Mesenchymal stem cell (in vitro differentiated cells and primary cell): ENCODE data around the gene FAM227B.

Source experiments
- DNase-seq: peaks from one replicate; pipeline ENCODE4 v3.0.0-alpha.2; 2013
- H2AFZ ChIP-seq: one replicate; pipeline ENCODE4 v1.6.1; 2013; ENCODE audit warnings: low read depth, mild to moderate bottlenecking, control low read depth, inconsistent platforms, low read length, moderate library complexity
- H2AK5ac ChIP-seq: 2 replicates; pipeline ENCODE4 v1.6.1; 2013; ENCODE audit warnings: low read length, moderate library complexity, mild to moderate bottlenecking, inconsistent platforms; ENCODE audit not compliant: severe bottlenecking
- H2BK120ac ChIP-seq: one replicate; pipeline ENCODE4 v1.6.1; 2013; ENCODE audit warnings: low read depth, mild to moderate bottlenecking, inconsistent platforms, low read length, moderate library complexity
- H2BK12ac ChIP-seq, 2 experiments: one replicate each; pipeline ENCODE4 v1.6.1; 2013; ENCODE audit warnings: inconsistent platforms in 2 of 2, low read length in 2 of 2, mild to moderate bottlenecking in 2 of 2, moderate library complexity in 2 of 2, control low read depth in 1 of 2
- H2BK15ac ChIP-seq: one replicate; pipeline ENCODE4 v1.6.1; 2013; ENCODE audit warnings: mild to moderate bottlenecking, low read depth, inconsistent platforms; ENCODE audit not compliant: poor library complexity, severe bottlenecking
- H2BK5ac ChIP-seq: 2 replicates; pipeline ENCODE4 v1.6.1; 2013; ENCODE audit warnings: low read depth, mild to moderate bottlenecking, low read length, control low read depth, inconsistent platforms; ENCODE audit not compliant: poor library complexity, severe bottlenecking
- H3K14ac ChIP-seq, 2 experiments: one replicate each; pipeline ENCODE4 v1.6.1; 2013; ENCODE audit warnings: inconsistent platforms in 2 of 2, low read length in 2 of 2, control low read depth in 1 of 2, mild to moderate bottlenecking in 1 of 2, moderate library complexity in 1 of 2
- H3K18ac ChIP-seq, 2 experiments: one replicate each; pipeline ENCODE4 v1.6.1; 2013; ENCODE audit warnings: inconsistent platforms in 2 of 2, low read length in 2 of 2, control low read depth in 1 of 2, low read depth in 1 of 2, mild to moderate bottlenecking in 1 of 2
- H3K23ac ChIP-seq, 2 experiments: one replicate each; pipeline ENCODE4 v1.6.1; 2013; ENCODE audit warnings: inconsistent platforms in 2 of 2, low read length in 2 of 2, mild to moderate bottlenecking in 2 of 2, moderate library complexity in 2 of 2, control low read depth in 1 of 2
- H3K27ac ChIP-seq: 2 replicates; pipeline ENCODE4 v1.5.1; 2013; ENCODE audit warnings: mild to moderate bottlenecking, moderate library complexity, low read length, control low read depth, inconsistent platforms; ENCODE audit not compliant: poor library complexity, severe bottlenecking
- H3K27me3 ChIP-seq, 2 experiments: 2 replicates each; pipeline versions ENCODE4 v1.6.1 to v1.7.0; 2013; ENCODE audit warnings: low read length in 2 of 2, mild to moderate bottlenecking in 2 of 2, moderate library complexity in 2 of 2, control low read depth in 1 of 2, inconsistent platforms in 1 of 2; ENCODE audit not compliant: control insufficient read depth in 1 of 2, insufficient read depth in 1 of 2
- H3K36me3 ChIP-seq, 2 experiments: 2 replicates each; pipeline versions ENCODE4 v1.6.1 to v1.7.0; 2013; ENCODE audit warnings: low read length in 2 of 2, control low read depth in 1 of 2, inconsistent platforms in 1 of 2, low read depth in 1 of 2, mild to moderate bottlenecking in 1 of 2; ENCODE audit not compliant: insufficient read depth in 2 of 2, control insufficient read depth in 1 of 2
- H3K4ac ChIP-seq, 2 experiments: one replicate each; pipeline ENCODE4 v1.6.1; 2013; ENCODE audit warnings: inconsistent platforms in 2 of 2, low read length in 2 of 2, mild to moderate bottlenecking in 2 of 2, moderate library complexity in 2 of 2, control low read depth in 1 of 2, low read depth in 1 of 2
- H3K4me1 ChIP-seq: 2 replicates; pipeline ENCODE4 v1.6.1; 2013; ENCODE audit warnings: low read depth, low read length, control low read depth; ENCODE audit not compliant: control insufficient read depth, insufficient read depth
- H3K4me2 ChIP-seq: 2 replicates; pipeline ENCODE4 v1.6.1; 2013; ENCODE audit warnings: low read length, mild to moderate bottlenecking, inconsistent platforms; ENCODE audit not compliant: poor library complexity, severe bottlenecking
- H3K4me3 ChIP-seq, 2 experiments: 2 replicates each; pipeline versions ENCODE4 v1.5.1 to v1.7.0; 2013; ENCODE audit warnings: low read length in 2 of 2, mild to moderate bottlenecking in 2 of 2, control low read depth in 1 of 2, low read depth in 1 of 2; ENCODE audit not compliant: insufficient read depth in 1 of 2
- H3K79me1 ChIP-seq: replicated peaks from 2 replicates; pipeline ENCODE4 v1.6.1; 2013; ENCODE audit warnings: mild to moderate bottlenecking, control low read depth, low read length, inconsistent platforms; ENCODE audit not compliant: poor library complexity, severe bottlenecking
- H3K9ac ChIP-seq: 2 replicates; pipeline ENCODE4 v1.7.0; 2013; ENCODE audit warnings: mild to moderate bottlenecking, low read length, moderate library complexity
- H3K9me3 ChIP-seq: 2 replicates; pipeline ENCODE4 v1.7.0; 2013; ENCODE audit warnings: mild to moderate bottlenecking, low read length; ENCODE audit not compliant: control insufficient read depth
- H4K8ac ChIP-seq: one replicate; pipeline ENCODE4 v1.6.1; 2013; ENCODE audit warnings: inconsistent platforms, mild to moderate bottlenecking, low read length, moderate library complexity
- H4K91ac ChIP-seq: one replicate; pipeline ENCODE4 v1.6.1; 2013; ENCODE audit warnings: mild to moderate bottlenecking, low read length, inconsistent platforms
- WGBS: methylation state at CpG from one replicate; pipeline ENCODE4 v1.1.7; 2013; ENCODE audit warnings: mixed read lengths; 5-methylcytosine and 5-hydroxymethylcytosine counted together

FAM227B gene

DNA sequence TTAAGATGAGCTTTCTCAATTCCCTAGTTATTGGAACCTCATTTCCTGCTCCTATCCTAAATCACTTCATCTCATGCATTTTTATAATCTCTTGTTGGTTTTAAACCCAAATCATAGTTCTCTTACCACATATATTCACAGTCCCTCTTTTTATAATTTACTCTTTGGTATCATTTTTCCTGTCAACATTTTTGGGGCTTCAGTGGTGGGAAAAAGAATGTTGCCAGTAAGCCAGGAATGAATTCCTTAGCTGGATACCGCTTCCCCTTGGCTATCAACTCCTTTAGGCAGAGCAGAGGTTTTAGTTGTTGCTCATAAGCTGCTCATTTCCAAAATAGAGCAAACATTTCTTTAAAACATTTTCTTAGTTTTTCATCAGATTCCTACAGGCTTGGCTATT is 338.3 kb downstream of the FAM227B start:
- Histone ChIP-seq H3K4ac (no peak overlapping the region), H3K36me3 (peaks cover 0 to 79% of the 10 kb centered on the region in 2 experiments), H3K4me2 (no peak overlapping the region), H3K27me3 (no peaks in the 10 kb centered on the region), H2AK5ac (no peak overlapping the region), H3K9ac (no peak overlapping the region), H2BK15ac (no peak overlapping the region), H3K18ac (no peak overlapping the region), H2AFZ (no peak overlapping the region), H3K4me3 (no peak overlapping the region), H3K79me1 (peaks cover 3% of the 10 kb centered on the region), H4K91ac (no peak overlapping the region), H3K27ac (no peak overlapping the region), H3K9me3 (no peaks in the 10 kb centered on the region), H3K4me1 (no peaks in the 10 kb centered on the region), H2BK120ac (no peak overlapping the region), H3K23ac (no peak overlapping the region), H2BK12ac (no peak overlapping the region), H4K8ac (no peak overlapping the region), H2BK5ac (no peak overlapping the region), H3K14ac (no peak overlapping the region)
- WGBS = 100% methylated on average over 1 of the region's 1 CpG
- no peak for DNase-seq

DNA sequence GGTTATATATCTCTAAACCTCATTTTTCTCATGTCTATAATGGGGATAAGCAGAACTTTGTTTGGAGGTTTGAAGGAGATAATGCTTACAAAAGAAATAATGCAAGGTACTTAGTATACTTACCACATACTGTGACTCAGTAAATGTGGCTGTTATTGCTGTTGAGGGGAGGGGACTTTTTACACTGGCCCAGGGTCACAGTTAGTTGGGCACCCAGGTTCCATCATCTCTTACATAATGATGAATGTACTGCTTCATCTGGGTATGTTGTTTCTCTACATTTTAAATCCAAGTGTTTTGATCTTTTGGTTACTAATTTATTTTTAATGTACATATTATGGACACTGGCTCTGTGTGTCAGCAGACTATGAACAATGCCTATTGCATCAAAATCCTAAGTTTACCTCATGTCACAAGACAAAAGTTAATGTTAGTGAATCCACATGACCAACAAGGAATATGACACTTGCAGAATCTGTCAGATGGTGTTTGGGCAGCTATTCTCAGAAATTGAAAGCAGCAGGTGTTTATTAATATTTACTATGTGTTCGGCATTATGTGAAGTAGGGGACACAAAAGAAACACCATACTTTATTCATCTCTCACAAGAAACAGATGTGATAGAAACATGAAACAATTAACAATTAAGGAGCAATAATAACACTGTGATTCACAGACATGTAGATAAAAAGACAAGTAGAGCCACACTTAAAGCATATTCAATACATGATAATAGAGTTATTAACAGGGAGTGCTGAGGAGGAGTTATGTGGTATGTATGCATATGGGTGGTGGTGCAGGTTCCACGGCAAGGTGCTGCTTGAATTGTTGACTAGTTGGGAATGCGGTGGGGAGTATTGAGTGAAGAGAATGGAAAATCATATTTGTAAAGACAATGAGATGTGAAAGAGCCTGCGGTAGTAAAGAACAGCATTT is 340.8 kb downstream of the FAM227B start:
- H3K23ac ChIP-seq = no peak overlapping the region
- no peak overlapping the region for H2BK5ac ChIP-seq
- no peaks in the 10 kb centered on the region for H3K9me3 ChIP-seq
- over 99% methylated on average over 4 of the region's 4 CpGs for WGBS
- peaks cover 5% of the 10 kb centered on the region for H3K79me1 ChIP-seq
- no peaks in the 10 kb centered on the region for H3K27me3 ChIP-seq
- peak; percentile 16 for DNase-seq
- no peak overlapping the region for H3K9ac ChIP-seq
- no peak overlapping the region for H4K91ac ChIP-seq
- no peak overlapping the region for H3K4ac ChIP-seq
- no peak overlapping the region for H2AFZ ChIP-seq
- peaks cover 0 to 59% of the 10 kb centered on the region in 2 experiments for H3K36me3 ChIP-seq
- H2BK120ac ChIP-seq = no peak overlapping the region
- no peak overlapping the region for H4K8ac ChIP-seq
- H3K27ac ChIP-seq = no peak overlapping the region
- no peak overlapping the region for H3K4me3 ChIP-seq
- no peak overlapping the region for H3K18ac ChIP-seq
- H3K4me2 ChIP-seq = no peak overlapping the region
- H2AK5ac ChIP-seq = no peak overlapping the region
- no peak overlapping the region for H2BK12ac ChIP-seq
- H3K4me1 ChIP-seq = no peaks in the 10 kb centered on the region
- H3K14ac ChIP-seq = no peak overlapping the region
- H2BK15ac ChIP-seq = no peak overlapping the region

DNA sequence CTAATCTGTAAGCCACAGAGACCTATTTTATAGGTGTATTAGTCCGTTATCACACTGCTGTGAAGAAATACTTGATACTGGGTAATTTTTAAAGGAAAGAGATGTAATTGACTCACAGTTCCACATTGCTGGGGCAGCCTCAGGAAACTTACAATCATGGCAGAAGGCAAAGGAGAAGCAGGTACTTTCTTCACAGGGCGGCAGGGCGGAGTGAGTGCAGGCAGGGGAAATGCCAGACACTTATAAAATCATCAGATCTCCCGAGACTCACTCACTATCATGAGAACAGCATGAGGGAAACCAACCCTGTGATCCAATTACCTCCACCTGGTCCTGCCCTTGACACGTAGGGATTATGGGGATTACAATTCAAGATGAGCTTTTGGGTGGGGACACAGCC is 341.9 kb downstream of the FAM227B start:
- WGBS = 96% methylated on average over 3 of the region's 5 CpGs
- Histone ChIP-seq H3K4me2 (no peak overlapping the region), H2AK5ac (no peak overlapping the region), H3K9me3 (no peaks in the 10 kb centered on the region), H2BK12ac (peak overlapping the region in 1 of 2 experiments; percentile 52), H3K18ac (peak overlapping the region in 1 of 2 experiments; percentile 17), H3K36me3 (peaks cover 0 to 55% of the 10 kb centered on the region in 2 experiments), H2BK120ac (no peak overlapping the region), H3K14ac (no peak overlapping the region), H3K9ac (no peak overlapping the region), H3K79me1 (peaks cover 5% of the 10 kb centered on the region), H2BK15ac (no peak overlapping the region), H3K23ac (no peak overlapping the region), H3K27ac (no peak overlapping the region), H3K4ac (no peak overlapping the region), H4K91ac (no peak overlapping the region), H3K4me1 (no peaks in the 10 kb centered on the region), H3K27me3 (no peaks in the 10 kb centered on the region), H4K8ac (no peak overlapping the region), H2BK5ac (no peak overlapping the region), H2AFZ (no peak overlapping the region), H3K4me3 (no peak overlapping the region)
- DNase-seq = no peak
